GM21529 (cell line): Measurements from ENCODE around the gene ALG14.
"Not testable (repeated sequence)": the region's sequence is repeated elsewhere in the genome, so short reads cannot be mapped to it uniquely, and the experiment has no call there.

Experiments used
- ATAC-seq: cut with Tn5 transposase; IDR thresholded peaks from one replicate; pipeline ENCODE4 v1.9.1; 2021; ENCODE audit not compliant: unreplicated experiment

Gene ALG14

DNA sequence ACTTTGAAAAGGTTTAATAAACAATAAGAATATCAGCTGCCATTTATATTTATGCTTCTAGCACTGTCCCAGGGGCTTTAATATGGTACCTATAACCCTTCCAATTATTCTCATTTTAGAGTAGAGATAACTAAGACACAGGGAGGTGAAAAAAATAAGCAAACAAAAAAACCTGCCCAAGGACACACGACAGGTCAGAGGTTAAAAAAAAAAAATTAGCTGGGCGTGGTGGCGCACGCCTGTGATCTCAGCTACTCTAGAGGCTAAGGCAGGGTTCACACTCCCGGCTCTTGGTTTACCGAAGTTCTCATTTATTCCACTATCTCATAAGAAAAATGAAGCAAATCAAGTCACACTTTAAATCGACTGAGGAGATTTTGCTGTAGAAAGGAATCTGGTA is 111.2 kb downstream of the ALG14 start:
- ATAC-seq: no peak

DNA sequence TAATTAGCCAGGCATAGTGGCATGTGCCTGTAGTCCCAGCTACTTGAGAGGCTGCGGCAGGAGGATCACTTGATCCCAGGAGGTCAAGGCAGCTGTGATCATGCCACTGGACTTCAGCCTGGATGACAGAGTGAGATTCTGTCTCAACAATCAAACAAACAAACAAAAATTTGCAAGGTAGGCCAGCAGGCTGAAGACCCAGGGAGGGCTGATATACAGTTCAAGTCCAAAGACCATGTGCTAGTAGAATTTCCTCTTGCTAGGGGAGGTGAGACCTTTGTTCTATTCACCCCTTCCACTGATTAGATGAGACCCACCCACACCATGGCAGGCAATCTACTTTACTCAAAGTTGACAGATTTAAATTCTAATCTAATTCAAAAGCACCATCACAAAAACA is 114.7 kb downstream of the ALG14 start:
- no peak for ATAC-seq

DNA sequence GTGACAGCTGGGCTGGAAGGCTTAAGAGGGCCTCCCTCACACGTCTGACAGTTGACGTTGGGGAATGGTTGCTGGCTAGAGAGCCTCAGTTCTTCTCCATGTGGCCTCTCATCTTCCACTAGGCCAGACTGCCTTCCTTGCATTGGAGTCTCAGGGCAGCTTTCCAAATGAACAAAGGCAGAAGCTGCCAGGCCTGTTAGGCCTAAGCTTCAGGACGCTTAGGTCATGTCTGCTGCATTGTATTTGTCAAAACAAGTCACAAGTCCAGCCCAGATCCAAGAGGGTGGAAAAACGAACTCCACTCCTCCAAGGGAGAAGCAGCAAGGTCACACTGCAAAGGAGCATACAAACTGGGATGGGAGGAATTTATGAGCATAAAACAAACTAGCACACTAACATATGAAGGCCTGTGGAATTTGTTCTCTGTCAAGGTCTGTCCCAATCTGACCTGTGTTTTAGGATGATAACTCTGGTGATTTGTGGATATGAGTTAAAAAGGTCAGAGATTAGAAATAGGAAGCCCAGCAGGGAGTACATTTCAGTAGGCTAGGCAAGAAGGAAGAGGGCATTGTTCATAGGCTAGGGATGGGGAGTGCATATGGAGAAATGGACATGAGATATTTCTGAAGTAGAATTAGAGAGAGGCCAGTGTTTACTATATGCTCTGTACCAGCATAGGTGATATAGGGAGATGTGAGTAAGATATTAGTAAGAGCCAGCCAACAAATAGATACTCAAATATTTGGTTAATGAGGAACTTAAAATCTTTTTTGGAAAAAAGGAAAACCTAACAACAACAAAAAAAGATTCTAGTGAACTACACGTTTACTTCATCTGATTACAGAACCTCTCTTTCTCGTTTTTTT is 116.8 kb downstream of the ALG14 start:
- no peak for ATAC-seq

GRCh38 chr1:94954263-94955220 is 118.2 kb downstream of the ALG14 start:
- no peak for ATAC-seq

- ATAC-seq: no peak
Observed at GRCh38 chr1:94953746-94954145, 119.0 kb downstream of the ALG14 start.

GRCh38 chr1:94953107-94953506 is 119.6 kb downstream of the ALG14 start:
- no peak for ATAC-seq

GRCh38 chr1:94952539-94952938 is 120.2 kb downstream of the ALG14 start:
- no peak for ATAC-seq

DNA sequence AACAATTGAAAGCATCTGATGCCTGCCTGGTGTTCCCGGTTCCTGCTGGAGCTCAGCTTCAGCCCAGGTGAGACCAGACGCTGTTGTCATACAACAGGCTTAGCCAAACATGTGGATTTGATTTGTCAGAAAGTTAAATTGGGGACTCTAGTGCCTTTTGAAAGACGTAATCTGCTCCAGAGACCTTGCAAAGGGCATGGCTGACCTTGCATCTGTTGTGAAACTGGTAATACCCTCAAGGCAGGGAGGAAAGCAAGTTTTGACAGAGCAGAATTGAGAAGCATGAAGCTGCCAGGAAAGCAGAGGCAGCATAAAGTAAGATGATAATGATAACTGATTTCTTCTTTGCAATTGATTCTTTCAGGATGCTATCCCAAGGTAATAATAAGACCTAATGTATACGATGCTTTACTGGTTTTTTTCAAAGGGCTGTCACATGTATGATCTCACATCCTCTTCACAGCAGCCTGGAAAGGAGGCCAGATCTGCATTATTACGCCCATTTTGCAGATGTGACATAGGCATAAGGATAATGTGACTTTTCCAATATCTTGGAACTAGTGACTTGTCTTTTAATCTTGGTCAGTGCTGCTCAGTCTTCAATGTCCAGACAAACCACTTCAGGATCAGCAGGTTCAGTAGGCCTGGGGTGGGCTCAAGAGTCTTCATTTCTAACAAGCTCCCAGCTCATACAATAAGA is 121.1 kb downstream of the ALG14 start:
- ATAC-seq: no peak

- no peak for ATAC-seq
Observed at GRCh38 chr1:94951046-94951445, 121.7 kb downstream of the ALG14 start.

- ATAC-seq: no peak
Observed at GRCh38 chr1:94949681-94950661, 122.8 kb downstream of the ALG14 start.

DNA sequence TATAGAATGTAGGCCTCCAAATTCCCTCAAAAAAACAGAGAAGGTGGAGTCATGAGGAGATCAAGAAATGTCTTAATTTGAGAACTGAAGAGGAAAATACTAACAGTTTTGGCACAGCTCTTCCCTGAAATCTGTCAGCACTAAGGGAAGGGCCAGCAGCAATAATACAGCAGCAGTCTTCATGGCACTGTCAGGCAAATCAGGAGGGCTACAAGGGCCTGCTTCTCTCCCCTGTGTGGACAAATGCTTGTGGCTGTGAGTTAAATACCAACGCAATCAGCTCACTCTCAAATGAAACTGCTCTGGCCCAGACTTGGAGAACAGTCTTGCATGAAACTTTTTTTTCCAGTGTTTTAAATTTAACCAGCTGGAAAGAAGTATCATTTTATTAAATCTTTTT is 125.3 kb downstream of the ALG14 start:
- no peak for ATAC-seq

DNA sequence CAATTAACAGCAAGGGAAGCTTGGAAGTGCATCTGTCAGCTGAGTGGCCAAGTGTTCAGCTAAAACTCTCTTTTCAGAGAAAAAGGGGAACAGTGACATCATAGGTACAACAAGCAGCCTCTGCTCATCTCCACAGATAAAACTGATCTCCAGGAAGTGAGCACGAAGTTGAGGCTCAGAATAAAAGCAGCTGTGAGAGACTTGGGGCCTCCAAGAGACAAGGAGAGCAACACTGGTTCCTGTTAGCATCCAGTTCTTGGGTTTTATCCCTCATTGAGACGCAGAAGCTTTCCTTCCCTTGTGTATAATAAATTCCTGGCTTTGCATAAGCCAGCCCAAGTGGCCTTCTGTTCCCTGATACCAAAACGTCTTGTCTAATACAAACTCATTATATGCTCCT is 125.9 kb downstream of the ALG14 start:
- ATAC-seq: no peak

- no peak for ATAC-seq
Observed at GRCh38 chr1:94942171-94943128, 130.3 kb downstream of the ALG14 start.

DNA sequence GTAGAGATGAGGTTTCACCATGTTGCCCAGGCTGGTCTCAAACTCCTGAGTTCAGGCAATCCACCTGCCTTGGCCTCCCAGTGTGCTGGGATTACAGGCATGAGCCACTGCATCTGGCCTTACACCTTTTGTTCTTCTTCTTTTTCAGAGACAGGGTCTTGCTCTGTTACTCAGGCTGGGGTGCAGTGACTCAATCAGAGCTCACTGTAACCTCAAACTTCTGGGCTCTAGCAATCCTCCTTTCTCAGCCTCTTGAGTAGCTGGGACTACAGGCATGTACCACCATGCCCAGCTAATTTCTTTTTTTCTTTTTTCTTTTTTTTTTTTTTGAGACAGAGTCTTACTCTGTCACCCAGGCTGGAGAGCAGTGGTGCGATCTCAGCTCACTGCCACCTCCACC is 131.3 kb downstream of the ALG14 start:
- not testable (repeated sequence) for ATAC-seq

DNA sequence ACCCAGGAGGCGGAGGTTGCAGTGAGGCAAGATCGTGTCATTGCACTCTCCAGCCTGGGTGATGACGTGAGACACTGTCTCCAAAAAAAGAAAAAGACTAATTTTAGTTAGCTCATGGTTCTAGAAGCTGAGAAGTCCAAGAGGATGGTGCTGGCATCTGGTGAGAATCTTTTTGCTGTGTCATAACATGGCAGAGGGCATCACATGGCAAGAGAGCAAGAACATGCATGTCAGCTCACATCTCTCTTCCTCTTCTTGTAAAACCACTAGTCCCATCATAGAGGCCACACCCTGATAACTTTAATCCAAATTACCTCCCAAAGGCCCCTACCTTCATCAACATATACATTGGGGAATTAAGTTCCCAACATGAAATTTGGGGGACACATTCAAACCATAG is 132.0 kb downstream of the ALG14 start:
- ATAC-seq: no peak

GRCh38 chr1:94937820-94938219 is 134.9 kb downstream of the ALG14 start:
- ATAC-seq: no peak

DNA sequence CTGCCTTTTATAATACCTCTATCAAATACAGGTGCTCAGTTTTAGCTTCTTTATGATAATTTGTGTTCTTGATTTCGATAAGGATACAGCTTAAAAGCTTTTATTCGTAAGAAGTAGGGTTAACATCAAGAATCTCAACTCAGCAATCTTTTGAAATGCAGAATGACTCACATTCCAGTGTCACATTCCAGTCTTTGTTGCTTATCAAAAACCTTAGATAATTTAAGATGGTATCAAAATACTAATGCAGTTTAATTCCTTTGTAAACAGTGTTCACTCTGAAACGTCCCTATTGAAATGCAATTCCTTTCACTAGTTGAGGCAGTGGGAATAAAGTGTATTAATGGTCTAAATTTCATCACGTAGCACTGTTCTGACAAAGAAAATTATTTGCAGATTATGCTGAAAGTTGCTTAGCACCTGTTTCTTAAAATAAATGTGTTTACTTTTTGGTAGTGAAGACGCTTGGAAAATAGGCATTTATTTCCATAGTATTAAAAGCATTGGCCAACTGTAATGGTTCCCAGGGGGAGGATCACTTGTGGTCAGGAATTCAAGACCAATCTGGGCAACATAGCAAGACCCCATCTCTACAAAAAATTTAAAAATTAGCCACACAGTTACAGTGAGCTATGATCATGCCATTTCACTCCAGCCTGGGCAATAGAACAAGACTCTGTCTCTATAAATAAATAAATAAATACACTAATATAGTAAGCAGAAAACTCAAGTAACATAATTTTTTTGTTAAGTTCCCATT is 135.7 kb downstream of the ALG14 start:
- no peak for ATAC-seq

DNA sequence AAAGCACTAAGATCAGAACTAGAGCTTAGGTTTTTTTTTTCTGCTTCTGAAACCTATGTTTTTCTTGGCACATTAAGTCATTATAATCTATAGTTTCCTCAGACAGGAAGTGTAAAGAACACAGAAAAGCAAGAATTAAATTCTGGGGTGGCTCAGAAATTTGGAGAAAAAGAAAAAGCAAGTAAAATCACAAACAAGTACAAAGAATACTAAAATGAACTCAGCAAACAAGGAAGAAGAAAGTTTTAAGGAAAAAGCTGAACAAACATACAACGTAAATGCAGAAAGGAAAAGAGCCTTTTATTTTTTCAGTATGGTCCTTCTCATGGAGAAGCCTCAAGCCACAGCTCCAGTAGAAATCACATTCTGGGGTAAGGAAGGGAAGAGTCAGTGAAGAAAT is 137.3 kb downstream of the ALG14 start:
- ATAC-seq: no peak
